Mesenchymal stem cell (in vitro differentiated cells and primary cell): ENCODE data around the gene ASB13.

Experiments used
- DNase-seq: peaks from one replicate; pipeline ENCODE4 v3.0.0-alpha.2; 2013
- H2AFZ ChIP-seq: one replicate; pipeline ENCODE4 v1.6.1; 2013; ENCODE audit warnings: low read depth, mild to moderate bottlenecking, control low read depth, inconsistent platforms, low read length, moderate library complexity
- H2AK5ac ChIP-seq: 2 replicates; pipeline ENCODE4 v1.6.1; 2013; ENCODE audit warnings: low read length, moderate library complexity, mild to moderate bottlenecking, inconsistent platforms; ENCODE audit not compliant: severe bottlenecking
- H2BK120ac ChIP-seq: one replicate; pipeline ENCODE4 v1.6.1; 2013; ENCODE audit warnings: low read depth, mild to moderate bottlenecking, inconsistent platforms, low read length, moderate library complexity
- H2BK12ac ChIP-seq, 2 experiments: one replicate each; pipeline ENCODE4 v1.6.1; 2013; ENCODE audit warnings: inconsistent platforms in 2 of 2, low read length in 2 of 2, mild to moderate bottlenecking in 2 of 2, moderate library complexity in 2 of 2, control low read depth in 1 of 2
- H2BK15ac ChIP-seq: one replicate; pipeline ENCODE4 v1.6.1; 2013; ENCODE audit warnings: mild to moderate bottlenecking, low read depth, inconsistent platforms; ENCODE audit not compliant: poor library complexity, severe bottlenecking
- H2BK5ac ChIP-seq: 2 replicates; pipeline ENCODE4 v1.6.1; 2013; ENCODE audit warnings: low read depth, mild to moderate bottlenecking, low read length, control low read depth, inconsistent platforms; ENCODE audit not compliant: poor library complexity, severe bottlenecking
- H3K14ac ChIP-seq, 2 experiments: one replicate each; pipeline ENCODE4 v1.6.1; 2013; ENCODE audit warnings: inconsistent platforms in 2 of 2, low read length in 2 of 2, control low read depth in 1 of 2, mild to moderate bottlenecking in 1 of 2, moderate library complexity in 1 of 2
- H3K18ac ChIP-seq, 2 experiments: one replicate each; pipeline ENCODE4 v1.6.1; 2013; ENCODE audit warnings: inconsistent platforms in 2 of 2, low read length in 2 of 2, control low read depth in 1 of 2, low read depth in 1 of 2, mild to moderate bottlenecking in 1 of 2
- H3K23ac ChIP-seq, 2 experiments: one replicate each; pipeline ENCODE4 v1.6.1; 2013; ENCODE audit warnings: inconsistent platforms in 2 of 2, low read length in 2 of 2, mild to moderate bottlenecking in 2 of 2, moderate library complexity in 2 of 2, control low read depth in 1 of 2
- H3K27ac ChIP-seq: 2 replicates; pipeline ENCODE4 v1.5.1; 2013; ENCODE audit warnings: mild to moderate bottlenecking, moderate library complexity, low read length, control low read depth, inconsistent platforms; ENCODE audit not compliant: poor library complexity, severe bottlenecking
- H3K27me3 ChIP-seq, 2 experiments: 2 replicates each; pipeline versions ENCODE4 v1.6.1 to v1.7.0; 2013; ENCODE audit warnings: low read length in 2 of 2, mild to moderate bottlenecking in 2 of 2, moderate library complexity in 2 of 2, control low read depth in 1 of 2, inconsistent platforms in 1 of 2; ENCODE audit not compliant: control insufficient read depth in 1 of 2, insufficient read depth in 1 of 2
- H3K36me3 ChIP-seq, 2 experiments: 2 replicates each; pipeline versions ENCODE4 v1.6.1 to v1.7.0; 2013; ENCODE audit warnings: low read length in 2 of 2, control low read depth in 1 of 2, inconsistent platforms in 1 of 2, low read depth in 1 of 2, mild to moderate bottlenecking in 1 of 2; ENCODE audit not compliant: insufficient read depth in 2 of 2, control insufficient read depth in 1 of 2
- H3K4ac ChIP-seq, 2 experiments: one replicate each; pipeline ENCODE4 v1.6.1; 2013; ENCODE audit warnings: inconsistent platforms in 2 of 2, low read length in 2 of 2, mild to moderate bottlenecking in 2 of 2, moderate library complexity in 2 of 2, control low read depth in 1 of 2, low read depth in 1 of 2
- H3K4me1 ChIP-seq: 2 replicates; pipeline ENCODE4 v1.6.1; 2013; ENCODE audit warnings: low read depth, low read length, control low read depth; ENCODE audit not compliant: control insufficient read depth, insufficient read depth
- H3K4me2 ChIP-seq: 2 replicates; pipeline ENCODE4 v1.6.1; 2013; ENCODE audit warnings: low read length, mild to moderate bottlenecking, inconsistent platforms; ENCODE audit not compliant: poor library complexity, severe bottlenecking
- H3K4me3 ChIP-seq, 2 experiments: 2 replicates each; pipeline versions ENCODE4 v1.5.1 to v1.7.0; 2013; ENCODE audit warnings: low read length in 2 of 2, mild to moderate bottlenecking in 2 of 2, control low read depth in 1 of 2, low read depth in 1 of 2; ENCODE audit not compliant: insufficient read depth in 1 of 2
- H3K79me1 ChIP-seq: replicated peaks from 2 replicates; pipeline ENCODE4 v1.6.1; 2013; ENCODE audit warnings: mild to moderate bottlenecking, control low read depth, low read length, inconsistent platforms; ENCODE audit not compliant: poor library complexity, severe bottlenecking
- H3K9ac ChIP-seq: 2 replicates; pipeline ENCODE4 v1.7.0; 2013; ENCODE audit warnings: mild to moderate bottlenecking, low read length, moderate library complexity
- H3K9me3 ChIP-seq: 2 replicates; pipeline ENCODE4 v1.7.0; 2013; ENCODE audit warnings: mild to moderate bottlenecking, low read length; ENCODE audit not compliant: control insufficient read depth
- H4K8ac ChIP-seq: one replicate; pipeline ENCODE4 v1.6.1; 2013; ENCODE audit warnings: inconsistent platforms, mild to moderate bottlenecking, low read length, moderate library complexity
- H4K91ac ChIP-seq: one replicate; pipeline ENCODE4 v1.6.1; 2013; ENCODE audit warnings: mild to moderate bottlenecking, low read length, inconsistent platforms
- WGBS: methylation state at CpG from one replicate; pipeline ENCODE4 v1.1.7; 2013; ENCODE audit warnings: mixed read lengths; 5-methylcytosine and 5-hydroxymethylcytosine counted together

Gene ASB13

GRCh38 chr10:5614155-5614721 lies 52.2 kb downstream of the ASB13 start:
- H2BK15ac ChIP-seq = no peak overlapping the region
- H2BK12ac ChIP-seq = no peak overlapping the region
- H3K9me3 ChIP-seq = no peaks in the 10 kb centered on the region
- H4K8ac ChIP-seq = no peak overlapping the region
- H3K23ac ChIP-seq = no peak overlapping the region
- H3K27me3 ChIP-seq = no peaks in the 10 kb centered on the region
- H4K91ac ChIP-seq = no peak overlapping the region
- H3K36me3 ChIP-seq = no peaks in the 10 kb centered on the region
- no peak overlapping the region for H3K4me2 ChIP-seq
- no peak overlapping the region for H3K4ac ChIP-seq
- H3K14ac ChIP-seq = no peak overlapping the region
- no peak overlapping the region for H2AFZ ChIP-seq
- no peak overlapping the region for H3K18ac ChIP-seq
- no peaks in the 10 kb centered on the region for H3K79me1 ChIP-seq
- H3K27ac ChIP-seq = peak overlapping the region; percentile 46
- H3K4me3 ChIP-seq = peak overlapping the region in 1 of 2 experiments; percentile 36
- H2AK5ac ChIP-seq = no peak overlapping the region
- no peak overlapping the region for H2BK120ac ChIP-seq
- peak overlapping the region; percentile 18 for H3K9ac ChIP-seq
- H2BK5ac ChIP-seq = no peak overlapping the region
- DNase-seq = peak; percentile 28
- peaks cover 28% of the 10 kb centered on the region for H3K4me1 ChIP-seq
- 96% methylated on average over 4 of the region's 4 CpGs for WGBS

GRCh38 chr10:5613481-5614154 lies 52.8 kb downstream of the ASB13 start:
- no peak overlapping the region for H3K23ac ChIP-seq
- H3K4me1 ChIP-seq = peaks cover 23% of the 10 kb centered on the region
- H2BK12ac ChIP-seq = no peak overlapping the region
- H2AK5ac ChIP-seq = no peak overlapping the region
- H3K4ac ChIP-seq = no peak overlapping the region
- H3K27ac ChIP-seq = no peak overlapping the region
- no peak overlapping the region for H2AFZ ChIP-seq
- no peak overlapping the region for H2BK120ac ChIP-seq
- no peak overlapping the region for H4K91ac ChIP-seq
- H3K14ac ChIP-seq = no peak overlapping the region
- H3K18ac ChIP-seq = peak overlapping the region in 1 of 2 experiments; percentile 23
- H3K9ac ChIP-seq = no peak overlapping the region
- H3K4me2 ChIP-seq = no peak overlapping the region
- H3K27me3 ChIP-seq = no peaks in the 10 kb centered on the region
- H2BK5ac ChIP-seq = no peak overlapping the region
- no peak overlapping the region for H2BK15ac ChIP-seq
- H3K9me3 ChIP-seq = no peaks in the 10 kb centered on the region
- no peak for DNase-seq
- H3K36me3 ChIP-seq = no peaks in the 10 kb centered on the region
- no peak overlapping the region for H4K8ac ChIP-seq
- H3K79me1 ChIP-seq = no peaks in the 10 kb centered on the region
- 90% methylated on average over 13 of the region's 13 CpGs for WGBS
- peak overlapping the region in 1 of 2 experiments; percentile 36 for H3K4me3 ChIP-seq

GRCh38 chr10:5611899-5612680 lies 54.3 kb downstream of the ASB13 start:
- H3K4me1 ChIP-seq = peaks cover 23% of the 10 kb centered on the region
- H3K4me3 ChIP-seq = no peak overlapping the region
- no peak for DNase-seq
- H3K4me2 ChIP-seq = no peak overlapping the region
- H3K9ac ChIP-seq = no peak overlapping the region
- H3K36me3 ChIP-seq = no peaks in the 10 kb centered on the region
- no peak overlapping the region for H2BK120ac ChIP-seq
- H3K9me3 ChIP-seq = no peaks in the 10 kb centered on the region
- H4K8ac ChIP-seq = no peak overlapping the region
- no peak overlapping the region for H3K18ac ChIP-seq
- H2AK5ac ChIP-seq = no peak overlapping the region
- no peak overlapping the region for H2BK15ac ChIP-seq
- WGBS = 94% methylated on average over 15 of the region's 15 CpGs
- H2BK5ac ChIP-seq = no peak overlapping the region
- no peaks in the 10 kb centered on the region for H3K27me3 ChIP-seq
- H3K4ac ChIP-seq = no peak overlapping the region
- no peak overlapping the region for H3K23ac ChIP-seq
- H4K91ac ChIP-seq = peak overlapping the region; percentile 35
- H3K27ac ChIP-seq = no peak overlapping the region
- H2BK12ac ChIP-seq = no peak overlapping the region
- H2AFZ ChIP-seq = no peak overlapping the region
- H3K79me1 ChIP-seq = no peaks in the 10 kb centered on the region
- H3K14ac ChIP-seq = no peak overlapping the region

- Histone ChIP-seq H3K9me3 (no peaks in the 10 kb centered on the region), H3K18ac (no peak overlapping the region), H3K14ac (no peak overlapping the region), H3K4me3 (no peak overlapping the region), H3K23ac (no peak overlapping the region), H2BK15ac (no peak overlapping the region), H3K9ac (no peak overlapping the region), H3K79me1 (no peaks in the 10 kb centered on the region), H2AK5ac (no peak overlapping the region), H3K4me1 (peaks cover 23% of the 10 kb centered on the region), H2BK12ac (no peak overlapping the region), H3K36me3 (no peaks in the 10 kb centered on the region), H3K27ac (no peak overlapping the region), H2BK5ac (no peak overlapping the region), H3K4me2 (no peak overlapping the region), H2AFZ (no peak overlapping the region), H4K8ac (no peak overlapping the region), H4K91ac (no peak overlapping the region), H3K27me3 (no peaks in the 10 kb centered on the region), H2BK120ac (no peak overlapping the region), H3K4ac (no peak overlapping the region)
- DNase-seq = no peak
- WGBS = 90% methylated on average over 11 of the region's 11 CpGs
Observed at GRCh38 chr10:5609952-5610616, 56.3 kb downstream of the ASB13 start.
